Thoracic aorta (tissue), 2 donors: ENCODE data around the gene SOX10. TPM values are rescaled to one million over a fixed set of nuclear protein-coding genes. Genes with fewer than 3 reads are reported as not detected.

Experiments
- ATAC-seq: fragments of 150-250 bp; one replicate; pipeline ENCODE4 v1.8.0; 2017; ENCODE audit warnings: low read depth; ENCODE audit not compliant: insufficient number of reproducible peaks, low FRiP score
- DNase-seq: peaks from one replicate; pipeline ENCODE4 v3.0.0-alpha.2; 2020; ENCODE audit warnings: low spot score
- H3K27ac ChIP-seq, 2 donors: fragments of 200-600 bp; sonication (generic); 1 replicate in 1 of 2; 2 replicates in 1 of 2; pipeline ENCODE4 v1.5.1; 2016; ENCODE audit warnings: mild to moderate bottlenecking in 2 of 2, moderate library complexity in 2 of 2
- H3K27me3 ChIP-seq: fragments of 200-600 bp; sonication (generic); replicated peaks from 2 replicates; pipeline ENCODE4 v1.6.0; 2016; ENCODE audit warnings: mild to moderate bottlenecking; ENCODE audit not compliant: insufficient read depth
- H3K36me3 ChIP-seq: fragments of 200-600 bp; sonication (generic); one replicate; pipeline ENCODE4 v1.5.1; 2016
- H3K4me1 ChIP-seq, 2 donors: fragments of 200-600 bp; sonication (generic); 1 replicate in 1 of 2; 2 replicates in 1 of 2; pipeline versions ENCODE4 v1.5.1 to v1.6.0; 2016; ENCODE audit warnings: low read depth in 2 of 2, mild to moderate bottlenecking in 1 of 2; ENCODE audit not compliant: control insufficient read depth in 1 of 2
- H3K4me3 ChIP-seq: fragments of 200-600 bp; sonication (generic); 2 replicates; pipeline ENCODE4 v1.5.1; 2016; ENCODE audit warnings: mild to moderate bottlenecking
- H3K9me3 ChIP-seq: fragments of 200-600 bp; sonication (generic); 2 replicates; pipeline ENCODE4 v1.5.1; 2016
- CTCF ChIP-seq: fragments of 200-600 bp; sonication (generic); IDR thresholded peaks from one replicate; pipeline ENCODE4 v1.5.1; 2019; ENCODE audit warnings: antibody characterized with exemption
- total RNA-seq, 2 donors: library from RNA; depleted of rRNA; stranded (reverse); fragments of >200 nt; gene quantifications; one replicate each; pipeline versions ENCODE4 v1.1.0 to v1.2.3, GENCODE V29; 2016

SOX10 gene
- under 1 TPM; 0.49 to 0.95 TPM for total RNA-seq

DNA sequence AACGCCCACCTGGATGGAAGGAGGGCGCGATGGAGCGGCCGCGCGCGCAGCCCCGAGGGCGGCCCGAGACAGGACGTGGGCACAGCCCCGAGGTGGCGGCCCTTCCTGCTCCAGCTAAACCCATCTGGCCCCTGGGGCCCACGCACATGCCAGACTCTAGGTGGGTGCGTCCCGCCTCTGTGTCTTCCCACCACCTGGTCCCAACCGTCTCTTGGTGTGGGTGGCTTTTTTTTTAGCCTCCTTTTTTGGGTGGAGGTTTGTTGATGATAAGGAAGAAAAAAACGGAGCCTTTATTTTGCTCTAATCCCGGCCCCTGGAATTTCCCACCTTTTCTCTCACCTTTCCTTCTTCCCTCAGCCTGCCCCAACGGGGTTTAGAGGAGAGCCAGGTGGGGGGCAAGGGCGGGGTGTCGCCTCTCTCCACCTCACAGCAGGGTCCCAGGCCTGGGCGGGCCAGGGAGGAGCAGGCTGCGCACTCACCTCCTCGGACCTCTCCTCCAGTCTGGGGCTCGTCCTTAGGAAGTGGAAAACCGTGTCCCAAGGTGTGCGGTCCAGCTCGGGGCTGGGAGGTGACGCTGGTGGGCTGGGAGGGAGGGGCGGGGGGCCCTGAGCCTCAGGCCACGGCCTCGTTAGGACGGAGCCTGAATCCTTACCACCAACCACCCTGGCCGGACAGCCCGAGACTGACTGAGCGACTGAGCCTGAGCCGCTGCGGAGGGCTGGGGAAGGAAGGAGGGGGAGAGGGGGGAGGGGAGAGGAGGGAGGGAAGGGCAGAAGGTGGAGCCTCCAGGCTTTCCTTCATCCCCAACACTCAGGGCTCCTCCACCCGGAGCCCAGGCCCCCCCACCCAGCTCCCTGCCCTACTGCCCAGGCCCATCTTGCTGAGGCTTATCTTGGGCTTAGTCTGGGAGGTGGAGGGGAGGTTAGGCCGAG is at the start of gene SOX10:
Gene SOX10, minus strand, starts transcription at position 696 of the 932 bp plus-strand sequence. CDS start 771 bp downstream, outside the sequence.
- DNase-seq (no peak), ATAC-seq (no peak)
- no peak within 1 kb of the TSS for H3K27ac ChIP-seq
- no peaks in the 10 kb centered on the region for H3K36me3 ChIP-seq
- no peaks in the 10 kb centered on the region for H3K27me3 ChIP-seq
- H3K9me3 ChIP-seq = no peaks in the 10 kb centered on the region
- H3K4me3 ChIP-seq = no peak within 1 kb of the TSS
- TF ChIP-seq CTCF = no peak
- no peaks in the 10 kb centered on the region for H3K4me1 ChIP-seq

- no peak for TF ChIP-seq CTCF
- ATAC-seq (no peak), DNase-seq (no peak)
- Histone ChIP-seq H3K4me1 (peaks cover 15 to 22% of the 10 kb centered on the region in 2 donors), H3K9me3 (no peaks in the 10 kb centered on the region), H3K36me3 (no peaks in the 10 kb centered on the region), H3K27me3 (no peaks in the 10 kb centered on the region), H3K4me3 (no peak overlapping the region), H3K27ac (peak overlapping the region; percentile 24 to 28)
These were observed 49.3 kb upstream of the SOX10 start for GRCh38 chr22:38033522-38034277.

DNA sequence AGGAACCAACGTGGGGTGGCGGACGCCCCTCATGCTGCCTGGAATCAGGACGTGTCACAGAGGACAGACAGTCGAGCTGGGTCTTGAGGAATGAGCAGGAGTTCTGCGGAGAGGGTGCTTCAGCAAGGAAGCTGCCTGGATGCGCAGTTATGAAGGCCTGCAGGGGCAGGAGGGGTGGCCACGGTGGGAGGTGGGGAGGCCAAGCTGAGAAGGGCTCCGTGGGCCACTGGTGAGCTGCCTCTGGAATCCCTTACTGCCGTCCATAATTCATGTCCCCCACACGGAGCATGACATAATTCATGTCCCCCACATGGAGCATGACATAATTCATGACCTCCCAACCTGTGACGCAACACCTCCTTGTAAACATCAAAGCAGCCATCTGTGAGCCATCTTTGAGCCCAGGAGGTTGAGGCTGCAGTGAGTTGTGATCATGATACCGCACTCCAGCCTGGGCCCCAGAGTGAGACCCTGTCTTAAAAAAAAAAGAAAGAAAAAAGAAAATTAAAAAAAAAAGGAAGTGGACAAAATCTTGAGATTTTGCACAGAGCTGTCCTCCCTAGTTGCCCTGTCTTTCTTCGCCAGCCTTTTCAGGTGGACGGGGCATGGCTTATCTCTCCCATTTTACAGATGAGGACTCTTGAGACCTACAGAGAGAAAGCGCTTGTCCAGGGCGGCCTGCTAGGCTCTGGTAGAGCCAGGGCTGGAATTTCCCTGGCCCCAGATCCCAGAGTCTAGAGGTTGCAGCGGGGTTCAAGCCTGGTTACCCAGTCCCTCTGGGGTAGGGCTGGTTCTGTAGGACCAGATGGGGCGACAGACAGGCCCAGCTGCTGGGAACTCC is 48.5 kb upstream of the SOX10 start:
- Histone ChIP-seq H3K27me3 (no peaks in the 10 kb centered on the region), H3K9me3 (no peaks in the 10 kb centered on the region), H3K4me1 (peaks cover 15 to 22% of the 10 kb centered on the region in 2 donors), H3K4me3 (no peak overlapping the region), H3K27ac (no peak overlapping the region), H3K36me3 (no peaks in the 10 kb centered on the region)
- DNase-seq (no peak), ATAC-seq (no peak)
- no peak for TF ChIP-seq CTCF

DNA sequence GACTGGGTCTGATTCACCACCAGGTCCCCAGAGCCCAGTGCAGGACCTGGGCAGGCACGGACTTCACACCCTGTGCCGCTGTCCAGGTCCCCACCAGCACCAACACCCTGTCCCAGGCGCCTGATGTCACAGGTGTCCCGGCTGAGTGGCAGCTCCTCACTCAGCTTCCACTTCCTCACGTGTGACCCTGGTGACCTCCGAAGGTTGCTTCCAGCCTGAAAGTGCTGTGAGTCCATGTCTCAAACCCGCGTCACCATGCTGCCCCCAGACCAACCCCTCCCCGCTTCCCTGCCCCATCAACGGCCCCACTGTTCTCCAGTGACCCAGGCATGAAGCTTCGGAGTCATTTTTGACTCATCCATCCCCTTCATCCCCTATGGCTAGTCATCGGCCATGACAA is 47.1 kb upstream of the SOX10 start:
- Histone ChIP-seq H3K36me3 (no peaks in the 10 kb centered on the region), H3K4me1 (peaks cover 15 to 22% of the 10 kb centered on the region in 2 donors), H3K27me3 (no peaks in the 10 kb centered on the region), H3K4me3 (no peak overlapping the region), H3K27ac (no peak overlapping the region), H3K9me3 (no peaks in the 10 kb centered on the region)
- no peak for TF ChIP-seq CTCF
- DNase-seq = no peak
- no peak for ATAC-seq
